GM18520 (cell line): ENCODE results near the gene HIC2.
"Not testable (repeated sequence)": the region's sequence is repeated elsewhere in the genome, so short reads cannot be mapped to it uniquely, and the experiment has no call there.

Source experiments
- ATAC-seq: cut with Tn5 transposase; IDR thresholded peaks from one replicate; pipeline ENCODE4 v1.9.1; 2021; ENCODE audit not compliant: unreplicated experiment

Gene HIC2

DNA sequence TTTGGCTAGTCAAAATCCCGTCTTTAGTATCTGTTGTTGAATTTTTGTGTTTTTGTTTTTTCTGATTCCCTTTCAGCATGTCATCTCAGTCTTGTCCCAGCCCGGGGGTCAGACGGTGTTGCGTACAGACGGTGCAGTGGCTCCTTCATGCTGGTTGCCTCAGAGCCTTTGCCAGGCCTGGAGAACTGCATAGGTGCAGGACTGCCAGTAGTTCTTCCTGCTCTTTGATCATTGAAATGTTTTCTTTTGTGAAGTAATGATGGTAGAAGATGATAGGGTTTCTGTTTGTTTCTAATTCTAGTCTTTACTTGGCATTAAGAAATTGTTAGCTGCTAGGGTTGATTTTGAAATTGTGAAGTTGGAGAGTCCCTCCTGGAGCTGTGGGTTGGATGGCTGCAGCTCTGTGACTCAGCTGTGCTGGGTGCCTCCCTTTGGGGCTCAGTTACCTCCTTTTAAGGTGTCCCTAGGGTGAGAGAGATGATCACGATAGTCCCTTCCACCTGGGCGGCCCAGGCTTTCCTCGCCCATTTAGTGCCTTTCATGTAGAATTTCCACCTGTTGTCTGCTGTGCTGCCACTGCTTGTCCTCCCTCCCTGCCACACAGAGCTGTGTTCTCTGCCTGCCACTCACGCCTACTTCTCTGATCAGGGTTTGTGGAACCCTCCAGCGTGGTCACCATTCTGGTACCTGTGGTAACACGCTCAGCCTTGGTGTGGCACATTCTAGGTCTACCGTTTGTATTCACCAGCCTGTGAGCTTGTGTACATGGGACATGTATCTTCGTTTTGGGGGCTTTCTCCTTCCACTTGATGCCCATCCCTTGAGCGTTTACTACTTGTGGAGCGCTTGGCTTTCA is 17.4 kb downstream of the HIC2 start:
- ATAC-seq: not testable (repeated sequence)

DNA sequence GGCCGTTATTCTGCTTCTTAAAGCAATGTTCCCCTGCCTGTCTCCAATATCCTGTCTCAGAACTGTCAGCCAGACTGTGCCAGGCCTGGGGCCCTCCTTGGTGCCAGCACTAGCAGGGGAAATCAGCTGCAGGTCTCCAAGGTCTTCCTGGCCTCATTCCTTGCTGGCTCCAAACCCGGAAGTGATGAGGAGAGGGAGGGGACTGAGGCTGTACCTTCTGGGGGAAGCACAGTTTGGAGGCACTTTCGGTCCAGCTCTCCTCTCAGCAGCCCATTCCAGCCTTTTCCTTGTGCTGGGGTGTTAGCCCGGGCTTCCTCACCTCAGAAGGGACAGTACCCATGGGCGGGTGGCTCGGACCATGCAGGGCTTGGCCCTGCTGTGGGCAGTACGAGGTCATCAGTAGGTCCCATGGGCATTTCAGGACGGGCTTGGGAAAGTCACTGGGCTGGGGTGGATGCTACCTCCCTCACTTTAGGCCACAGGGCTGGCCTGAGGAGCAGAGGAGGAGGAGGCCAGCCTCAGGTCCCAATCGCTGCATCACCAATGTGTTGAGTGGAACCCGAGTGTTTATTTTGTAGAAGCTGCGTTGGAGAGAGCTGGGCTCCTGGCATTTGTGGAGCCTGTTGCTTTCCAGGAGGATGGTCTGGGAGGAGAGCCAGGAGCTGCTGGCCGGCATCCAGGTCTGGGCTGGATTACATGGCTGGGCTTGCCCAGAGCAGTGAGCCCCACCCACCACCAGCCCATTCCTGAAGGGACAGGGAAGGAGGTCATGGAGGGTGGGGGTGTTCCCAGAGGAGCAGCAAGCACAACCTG is 19.0 kb downstream of the HIC2 start:
- not testable (repeated sequence) for ATAC-seq

DNA sequence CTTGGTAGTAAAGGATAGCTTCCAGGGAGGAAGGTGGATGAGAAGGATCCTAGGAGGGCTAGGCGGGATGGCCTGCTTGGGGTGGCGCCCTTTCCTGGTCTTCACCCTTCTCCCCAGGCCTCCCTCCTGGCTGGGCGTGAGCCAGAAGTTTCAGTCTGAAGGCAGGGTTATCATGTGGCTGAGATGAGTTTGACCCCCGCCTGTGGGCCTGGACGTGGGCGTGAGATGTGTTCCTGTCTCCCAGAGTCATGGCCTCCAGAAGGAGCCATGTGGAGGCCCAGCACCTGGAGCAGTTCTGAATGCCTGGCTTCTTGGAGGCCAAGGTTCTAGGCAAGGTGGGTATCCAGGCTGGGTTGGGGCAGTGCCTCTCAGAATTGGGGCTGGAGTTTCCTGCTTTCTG is 20.8 kb downstream of the HIC2 start:
- ATAC-seq: not testable (repeated sequence)

DNA sequence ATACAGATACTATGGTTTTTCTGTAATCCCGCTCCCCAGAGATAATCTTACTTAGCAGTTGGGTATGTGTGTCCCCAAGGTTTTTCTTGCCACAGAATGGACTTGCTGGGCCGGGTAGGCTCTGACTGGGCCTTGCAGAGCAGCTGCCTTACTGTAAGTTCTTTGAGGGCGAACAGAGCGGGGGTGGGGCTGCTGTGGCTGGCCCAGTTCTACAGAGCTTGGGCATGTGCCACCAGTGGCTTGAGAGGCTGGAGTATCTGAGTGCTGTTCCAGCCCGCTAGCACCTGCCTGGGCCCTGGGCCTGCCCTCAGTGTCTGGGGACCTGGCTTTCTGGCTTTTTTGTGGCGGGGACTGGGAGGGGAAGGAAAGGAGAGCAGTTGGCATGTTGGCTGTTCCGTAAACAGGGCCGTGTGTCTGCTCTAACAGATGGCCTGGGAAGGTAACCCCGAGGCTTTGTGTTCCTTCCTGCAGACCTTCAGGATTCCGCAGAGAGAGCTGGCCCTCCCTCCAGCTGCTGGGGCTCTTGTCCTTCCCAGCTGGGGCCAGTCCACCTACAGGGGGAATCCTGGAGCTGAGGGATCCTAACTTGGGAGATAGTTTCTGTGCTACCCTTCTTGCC is 23.0 kb downstream of the HIC2 start:
- ATAC-seq: not testable (repeated sequence)

DNA sequence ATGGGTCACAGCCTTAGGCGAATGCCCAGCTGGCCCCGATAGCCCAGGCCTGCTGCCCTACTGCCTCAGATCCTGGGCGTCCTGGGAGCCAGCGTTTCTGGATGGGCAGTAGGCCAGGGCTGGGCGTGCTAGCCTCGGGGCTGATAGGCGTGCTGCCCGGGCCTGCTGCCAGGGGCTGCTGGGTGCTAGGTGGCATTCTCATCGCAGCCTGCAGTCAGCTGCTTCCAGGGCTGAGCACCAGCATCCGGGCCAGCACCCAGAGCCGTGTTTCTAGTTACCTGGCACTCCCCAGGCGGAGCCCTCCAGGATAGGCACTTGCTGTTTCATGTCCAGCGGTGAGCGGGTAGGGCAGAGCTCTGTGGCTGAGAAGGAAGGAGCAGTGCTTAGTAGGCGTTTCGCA is 23.5 kb downstream of the HIC2 start:
- not testable (repeated sequence) for ATAC-seq

DNA sequence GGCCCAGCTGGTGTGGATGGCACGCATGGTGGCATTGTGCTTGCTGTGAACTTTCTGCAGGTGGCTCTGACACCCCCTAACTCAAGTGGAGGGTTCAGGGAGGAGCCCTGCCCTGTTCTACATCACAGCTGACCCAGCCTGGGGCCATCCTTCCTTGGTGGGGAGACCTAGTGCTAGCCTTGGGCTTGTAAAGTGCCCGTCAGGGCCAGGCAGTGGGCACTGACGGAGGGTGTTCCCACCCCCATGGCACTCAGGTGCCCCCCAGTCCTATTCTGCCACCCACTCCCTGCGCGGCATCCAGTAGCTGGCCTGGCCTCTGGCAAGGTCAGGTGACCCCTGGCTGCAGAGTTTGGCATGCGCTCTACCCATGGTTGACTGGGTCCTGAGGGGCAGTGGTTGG is 24.0 kb downstream of the HIC2 start:
- not testable (repeated sequence) for ATAC-seq

DNA sequence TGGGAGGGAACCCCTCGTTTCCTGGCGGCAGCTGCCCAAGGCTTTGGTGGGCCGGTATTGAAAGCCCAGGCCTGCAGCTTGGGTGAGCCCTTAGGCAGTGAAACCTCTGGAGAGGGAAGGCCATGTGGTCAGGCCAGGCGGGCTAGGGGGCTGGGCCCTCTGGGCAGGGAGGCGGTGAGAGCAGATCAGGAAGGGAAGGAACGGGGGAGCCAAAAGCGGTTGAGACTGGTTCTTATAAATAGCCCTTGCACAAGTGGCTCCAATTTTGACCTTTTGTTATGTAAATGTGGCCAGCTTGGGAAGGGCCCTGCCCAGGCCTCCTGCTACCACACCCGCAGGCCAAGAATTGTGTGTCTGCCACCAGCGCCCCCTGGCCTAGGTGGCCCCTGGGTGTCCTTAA is 25.0 kb downstream of the HIC2 start:
- not testable (repeated sequence) for ATAC-seq

DNA sequence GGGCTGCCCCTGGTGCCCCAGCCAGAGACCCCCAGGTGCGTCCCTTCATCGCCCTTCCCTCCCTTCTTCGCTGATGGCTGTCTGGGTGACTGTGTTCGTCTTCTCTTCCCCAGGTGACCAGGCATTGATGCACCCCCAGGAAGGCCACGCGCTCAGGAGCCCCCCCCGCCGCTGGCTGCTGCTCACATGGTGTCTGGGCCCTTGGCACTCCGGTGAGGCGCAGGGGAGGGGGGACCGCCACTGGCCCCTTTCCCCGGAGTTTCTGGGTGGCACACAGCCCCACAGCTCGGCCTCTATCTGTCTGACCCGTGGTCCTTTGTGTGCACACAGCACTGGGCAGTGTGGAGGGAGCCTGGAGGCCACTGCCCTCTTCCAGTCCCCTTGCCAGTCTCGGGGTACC is 25.5 kb downstream of the HIC2 start:
- ATAC-seq: not testable (repeated sequence)

DNA sequence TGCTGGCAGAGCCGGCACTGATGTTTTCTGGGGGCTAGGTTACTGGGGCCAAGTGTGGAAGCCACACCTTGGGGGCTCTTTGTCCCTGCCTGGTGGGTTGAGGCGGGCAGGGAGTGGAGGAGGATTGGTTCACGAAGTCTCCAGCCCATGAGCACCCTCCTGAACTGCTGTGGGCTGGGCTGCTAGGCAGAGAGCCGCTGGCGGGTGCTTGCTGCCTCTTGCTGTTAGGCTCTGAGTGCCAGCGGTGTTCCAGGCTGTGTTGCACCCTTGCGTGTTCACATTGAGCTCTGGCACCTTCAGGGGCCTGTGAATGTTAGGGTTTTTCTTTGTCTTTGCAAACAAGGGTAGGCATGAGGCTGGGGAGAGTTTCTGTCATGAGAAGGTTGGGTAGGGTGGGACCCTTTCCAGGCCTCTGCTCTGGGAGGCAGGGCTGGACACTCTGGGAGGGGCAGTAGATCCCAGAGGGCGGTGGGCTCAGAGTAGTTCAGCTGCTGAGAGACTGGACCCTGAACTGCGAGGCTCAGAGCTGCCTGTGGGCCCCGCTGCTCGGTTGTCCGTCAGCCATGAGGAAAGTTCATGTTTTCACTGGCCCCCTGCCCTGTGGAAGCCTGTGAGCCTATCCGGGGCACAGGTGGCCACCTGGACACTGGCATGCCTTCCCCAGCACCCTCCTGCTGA is 26.0 kb downstream of the HIC2 start:
- no peak for ATAC-seq

DNA sequence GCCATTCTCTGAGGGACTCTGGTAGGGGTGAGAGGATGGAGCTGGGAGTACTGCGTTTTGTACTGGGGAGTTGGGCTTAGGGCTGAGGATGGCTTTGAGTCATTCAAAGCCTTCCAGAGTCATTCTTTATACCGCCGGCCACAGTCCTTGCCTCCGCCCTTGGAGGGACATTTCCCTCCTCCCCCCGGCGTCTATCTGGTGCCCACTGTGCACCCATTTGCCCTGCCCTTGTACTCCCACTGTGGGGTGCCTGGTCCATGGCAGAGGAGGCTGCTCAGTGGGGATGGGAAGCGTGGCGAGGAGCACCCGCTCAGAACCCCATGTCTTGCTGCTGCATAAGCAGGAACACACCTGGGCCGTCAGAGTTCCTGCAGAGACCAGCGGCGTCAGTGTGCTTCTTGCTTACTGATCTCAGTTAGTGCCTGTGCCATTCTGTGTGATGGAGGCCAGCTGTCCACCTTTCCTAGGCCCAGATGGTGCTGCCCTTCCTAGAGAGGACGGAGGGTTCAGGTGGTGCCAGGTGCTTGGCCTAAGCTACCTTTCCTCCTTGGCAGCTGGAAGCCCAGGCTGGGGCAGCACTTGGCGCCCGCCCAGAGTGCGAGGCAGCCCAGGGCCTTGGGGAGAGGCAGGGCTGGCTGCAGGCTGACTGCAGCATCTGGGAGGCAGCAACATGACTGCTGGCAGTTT is 26.7 kb downstream of the HIC2 start:
- no peak for ATAC-seq

DNA sequence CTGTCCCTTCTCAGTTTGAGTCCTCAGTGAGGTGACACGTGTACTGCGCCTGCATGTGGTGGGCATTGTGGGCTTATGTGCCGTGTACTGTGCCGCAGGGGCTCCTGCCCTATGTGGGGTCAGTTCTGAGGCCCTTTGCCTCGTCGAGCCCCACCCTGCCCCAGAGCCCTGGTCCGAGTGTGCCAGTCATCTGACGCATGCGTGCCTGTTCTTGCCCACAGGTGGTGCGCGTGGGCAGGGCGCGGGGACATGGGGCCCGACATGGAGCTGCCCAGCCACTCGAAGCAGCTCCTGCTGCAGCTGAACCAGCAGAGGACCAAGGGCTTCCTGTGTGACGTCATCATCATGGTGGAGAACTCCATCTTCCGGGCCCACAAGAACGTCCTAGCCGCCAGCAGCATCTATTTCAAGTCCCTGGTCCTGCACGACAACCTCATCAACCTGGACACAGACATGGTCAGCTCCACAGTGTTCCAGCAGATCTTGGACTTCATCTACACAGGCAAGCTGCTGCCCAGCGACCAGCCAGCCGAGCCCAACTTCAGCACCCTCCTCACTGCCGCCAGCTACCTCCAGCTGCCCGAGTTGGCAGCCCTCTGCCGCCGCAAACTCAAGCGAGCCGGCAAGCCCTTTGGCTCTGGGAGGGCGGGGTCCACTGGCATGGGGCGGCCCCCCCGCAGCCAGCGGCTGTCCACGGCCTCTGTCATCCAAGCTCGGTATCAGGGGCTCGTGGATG is 27.7 kb downstream of the HIC2 start:
- ATAC-seq: no peak

DNA sequence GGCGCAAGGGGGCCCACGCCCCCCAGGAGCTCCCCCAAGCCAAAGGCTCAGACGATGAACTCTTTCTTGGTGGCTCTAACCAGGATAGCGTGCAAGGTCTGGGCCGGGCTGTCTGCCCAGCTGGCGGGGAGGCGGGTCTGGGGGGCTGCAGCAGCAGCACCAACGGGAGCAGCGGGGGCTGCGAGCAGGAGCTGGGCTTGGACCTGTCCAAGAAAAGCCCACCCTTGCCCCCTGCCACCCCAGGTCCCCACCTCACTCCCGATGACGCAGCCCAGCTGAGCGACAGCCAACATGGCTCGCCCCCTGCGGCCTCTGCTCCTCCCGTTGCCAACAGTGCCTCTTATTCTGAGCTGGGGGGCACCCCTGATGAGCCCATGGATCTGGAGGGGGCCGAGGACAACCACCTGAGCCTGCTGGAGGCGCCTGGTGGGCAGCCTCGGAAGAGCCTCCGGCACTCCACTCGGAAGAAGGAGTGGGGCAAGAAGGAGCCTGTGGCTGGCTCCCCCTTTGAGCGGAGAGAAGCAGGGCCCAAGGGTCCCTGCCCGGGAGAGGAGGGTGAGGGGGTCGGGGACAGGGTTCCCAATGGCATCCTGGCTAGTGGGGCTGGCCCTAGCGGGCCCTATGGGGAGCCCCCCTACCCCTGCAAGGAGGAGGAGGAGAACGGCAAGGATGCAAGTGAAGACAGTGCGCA is 28.4 kb downstream of the HIC2 start:
- ATAC-seq: no peak

DNA sequence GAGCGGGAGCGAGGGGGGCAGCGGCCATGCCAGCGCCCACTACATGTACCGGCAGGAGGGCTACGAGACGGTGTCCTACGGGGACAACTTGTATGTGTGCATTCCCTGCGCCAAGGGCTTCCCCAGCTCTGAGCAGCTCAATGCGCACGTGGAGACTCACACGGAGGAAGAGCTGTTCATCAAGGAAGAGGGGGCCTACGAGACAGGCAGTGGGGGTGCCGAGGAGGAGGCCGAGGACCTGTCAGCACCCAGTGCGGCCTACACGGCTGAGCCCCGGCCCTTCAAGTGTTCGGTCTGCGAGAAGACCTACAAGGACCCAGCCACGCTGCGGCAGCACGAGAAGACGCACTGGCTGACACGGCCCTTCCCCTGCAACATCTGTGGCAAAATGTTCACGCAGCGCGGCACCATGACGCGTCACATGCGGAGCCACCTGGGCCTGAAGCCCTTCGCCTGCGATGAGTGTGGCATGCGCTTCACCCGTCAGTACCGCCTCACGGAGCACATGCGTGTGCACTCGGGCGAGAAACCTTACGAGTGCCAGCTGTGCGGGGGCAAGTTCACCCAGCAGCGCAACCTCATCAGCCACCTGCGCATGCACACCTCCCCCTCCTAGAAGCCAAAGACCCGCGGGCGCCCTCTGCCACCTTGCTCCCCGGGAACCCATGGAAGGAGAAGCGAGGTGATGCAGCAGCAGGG is 29.1 kb downstream of the HIC2 start:
- ATAC-seq: no peak

DNA sequence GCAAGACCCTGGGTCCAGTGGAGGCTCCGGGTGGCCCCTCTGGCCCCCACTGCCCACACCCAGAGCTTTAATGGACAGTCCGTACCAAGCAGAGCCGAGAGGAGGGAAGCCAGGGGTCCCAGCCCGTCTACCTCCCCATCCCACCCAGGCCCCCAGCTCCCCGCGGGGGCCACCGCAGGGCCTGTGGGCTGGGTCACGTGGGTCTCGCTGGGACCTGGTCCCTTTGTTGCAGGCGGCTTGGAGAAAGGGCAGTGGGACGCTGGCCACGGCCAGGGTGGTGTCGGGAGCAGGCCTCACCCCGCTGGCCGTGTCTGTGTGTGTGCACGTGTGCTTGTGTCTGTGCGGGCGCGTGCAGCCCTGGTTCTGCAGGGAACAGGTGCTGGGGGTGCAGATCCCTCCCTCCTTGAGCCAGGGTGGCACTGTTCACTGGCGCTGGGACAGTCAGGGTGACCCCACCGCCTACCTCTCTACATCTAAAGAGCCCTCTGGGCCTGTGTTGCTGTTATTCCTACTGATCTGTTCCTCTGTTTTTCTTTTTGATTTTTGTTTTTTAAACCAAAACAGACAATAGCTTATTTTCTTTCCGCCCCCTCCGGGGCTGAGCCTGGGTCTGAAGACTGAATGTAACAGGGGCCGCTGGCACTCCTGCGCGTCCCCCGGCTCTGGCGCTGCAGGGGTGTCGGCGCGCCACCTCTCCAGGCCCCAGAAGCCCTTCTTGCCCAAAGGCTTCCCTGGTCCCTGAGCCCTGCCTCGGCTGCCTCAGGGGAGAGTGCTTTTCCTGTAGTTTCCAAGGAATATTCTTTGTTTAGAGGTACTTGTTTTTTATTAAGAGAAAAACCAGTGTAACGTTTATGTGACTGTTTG is 29.9 kb downstream of the HIC2 start:
- no peak for ATAC-seq

DNA sequence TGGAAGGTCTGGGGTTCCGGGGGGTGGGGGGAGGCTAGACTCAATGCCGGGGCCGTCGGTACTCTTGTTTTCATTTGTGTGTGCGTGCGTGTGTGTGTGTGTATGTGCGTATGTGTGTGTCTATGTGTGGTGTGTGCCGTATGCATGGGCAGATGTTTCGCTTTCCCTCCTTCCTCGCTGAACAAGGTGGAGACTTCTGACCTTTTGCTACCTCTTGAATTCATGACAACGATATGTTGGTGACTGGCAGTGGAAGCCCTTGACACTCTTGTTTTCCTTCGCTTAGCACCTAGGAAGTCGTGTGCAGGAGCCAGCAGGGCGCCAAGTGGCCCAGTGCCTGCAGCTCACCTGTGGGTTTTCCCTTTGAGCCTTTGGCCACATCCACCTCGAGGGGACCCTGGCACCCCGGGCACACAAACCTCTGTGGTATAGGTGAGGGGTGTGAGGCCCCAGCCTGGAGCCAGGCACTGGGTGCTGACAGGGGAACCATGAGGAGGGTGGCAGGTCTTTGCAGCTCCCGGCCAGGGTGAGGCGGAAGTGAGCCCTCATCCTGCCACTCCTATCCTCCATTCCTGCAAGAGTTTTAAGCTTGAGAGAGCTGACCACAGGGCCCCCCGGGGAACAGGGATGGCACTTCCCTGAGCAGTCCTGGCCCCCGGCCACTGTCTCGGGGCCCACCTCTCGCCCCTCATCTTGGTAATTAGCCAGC is 30.7 kb downstream of the HIC2 start:
- no peak for ATAC-seq

DNA sequence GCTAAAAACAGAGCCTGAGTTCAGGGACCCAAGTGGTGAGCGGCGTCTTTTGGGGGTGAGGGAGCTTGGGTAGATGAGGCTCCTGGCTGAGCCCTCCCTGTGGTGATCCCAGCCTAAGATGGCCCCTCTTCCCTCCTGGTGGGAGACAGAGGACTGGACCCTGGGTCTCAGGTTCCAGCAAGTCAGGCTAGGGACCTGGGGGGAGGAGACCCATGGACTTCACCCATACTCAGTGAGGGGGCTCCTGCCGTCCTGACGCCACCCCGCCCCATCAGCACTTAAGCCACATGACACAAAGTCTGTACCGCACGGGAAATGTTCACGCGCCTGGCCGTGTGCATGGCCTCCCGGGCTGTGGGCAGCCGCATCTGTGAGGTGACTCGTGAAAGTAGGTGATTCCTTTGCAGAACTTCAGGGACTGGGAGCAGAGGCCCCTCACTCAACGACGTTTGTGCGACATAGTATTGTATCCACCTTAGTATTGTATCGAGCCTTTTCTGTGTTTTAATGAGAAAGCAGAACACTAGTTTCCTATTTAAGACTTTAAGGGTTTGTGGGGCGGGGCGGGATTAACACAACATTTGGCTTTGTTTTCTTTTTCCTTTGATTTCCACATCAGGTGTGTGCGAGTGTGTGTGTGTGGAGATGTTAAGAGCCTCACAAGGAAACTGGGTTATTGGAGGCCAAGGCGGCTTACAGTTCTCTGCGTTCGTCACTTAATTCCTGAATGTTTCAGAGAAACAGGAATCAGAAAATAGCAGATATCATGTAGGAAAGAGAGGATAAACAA is 31.7 kb downstream of the HIC2 start:
- no peak for ATAC-seq
